Left lung (tissue), 10 donors: ENCODE measurements around the gene PSORS1C1. TPM values are rescaled to one million over a fixed set of nuclear protein-coding genes. Genes with fewer than 3 reads are reported as not detected.

Source experiments
- ATAC-seq: fragments of 200-7000 bp; cut with Tn5 transposase; one replicate; pipeline ENCODE4 v1.9.1; 2020; ENCODE audit warnings: moderate library complexity
- DNase-seq, 4 donors: peaks; one replicate each; pipeline ENCODE4 v3.0.0-alpha.2; 2013 to 2020
- H3K27ac ChIP-seq, 2 donors: fragments of 200-600 bp; sonication (generic) in 1 of 2; one replicate each; pipeline versions ENCODE4 v1.5.0 to v1.8.0; 2020 to 2021
- H3K27me3 ChIP-seq, 2 donors: fragments of 200-600 bp; sonication (generic) in 1 of 2; one replicate each; pipeline versions ENCODE4 v1.5.0 to v1.8.0; 2020 to 2021
- H3K36me3 ChIP-seq, 2 donors: fragments of 200-600 bp; sonication (generic) in 1 of 2; one replicate each; pipeline versions ENCODE4 v1.5.0 to v1.8.0; 2020 to 2021
- H3K4me1 ChIP-seq, 2 donors: fragments of 200-600 bp; one replicate each; pipeline ENCODE4 v1.8.0; 2021
- H3K4me3 ChIP-seq, 2 donors: fragments of 200-600 bp; sonication (generic) in 1 of 2; one replicate each; pipeline versions ENCODE4 v1.5.0 to v1.8.0; 2020 to 2021; ENCODE audit warnings: mild to moderate bottlenecking in 1 of 2
- H3K9me3 ChIP-seq, 2 donors: fragments of 200-600 bp; sonication (generic) in 1 of 2; one replicate each; pipeline versions ENCODE4 v1.5.0 to v1.8.0; 2020 to 2021
- intact Hi-C, 2 donors: fragments of 100-400 bp; cut with DNase I; formaldehyde crosslinking; loops; one replicate each; pipeline versions ENCODE4 v1.11.2 to v1.14.2; 2022
- polyA plus RNA-seq, 6 donors: library from polyadenylated mRNA; unstranded; fragments of 120-200 nt; gene quantifications; one replicate each; pipeline ENCODE4 v1.2.1, GENCODE V29; 2013; ENCODE audit not compliant: insufficient read length in 6 of 6
- total RNA-seq, 2 donors: library from RNA; stranded (reverse); fragmentation: NEBNext Ultra II Directional; extraction: Animal tissue kit (Norgen Biotek cat#: 25700); gene quantifications; one replicate each; pipeline ENCODE4 v1.2.1, GENCODE V29; 2021
- TF ChIP-seq, protein P1 (sequence below), 2 donors: fragments of 200-600 bp; sonication (generic) in 1 of 2; IDR thresholded peaks; one replicate each; pipeline versions ENCODE4 v1.5.0 to v1.8.0; 2021; ENCODE audit warnings: antibody characterized with exemption in 2 of 2
- donor health status: DM: no; HTN: yes; CAD: no.
- donor health status: DM: no; HTN: no; CAD: no.

PSORS1C1 gene
- total and polyA plus RNA-seq, 8 donors = 0.09 to 11.7 (median 0.58) TPM

DNA sequence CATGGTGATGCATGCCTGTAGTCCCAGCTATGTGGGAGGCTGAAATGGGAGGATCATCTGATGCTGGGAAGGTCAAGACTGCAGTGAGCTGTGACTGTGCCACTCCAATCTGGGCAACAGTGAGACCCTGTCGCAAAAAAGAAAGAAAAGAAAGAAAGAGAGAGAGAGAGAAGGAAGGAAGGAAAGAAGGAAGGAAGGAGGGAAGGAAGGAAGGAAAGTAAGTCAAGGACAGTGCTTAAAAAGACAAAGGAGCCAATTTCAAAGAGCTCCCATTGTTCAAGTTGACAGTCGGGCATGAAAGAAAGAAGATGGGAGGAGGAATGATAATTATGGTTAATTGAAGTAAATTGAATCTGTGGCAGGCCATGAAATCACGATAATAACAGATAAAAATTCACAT, 18.4 kb upstream of the PSORS1C1 start:
- TF ChIP-seq, protein P1, sequence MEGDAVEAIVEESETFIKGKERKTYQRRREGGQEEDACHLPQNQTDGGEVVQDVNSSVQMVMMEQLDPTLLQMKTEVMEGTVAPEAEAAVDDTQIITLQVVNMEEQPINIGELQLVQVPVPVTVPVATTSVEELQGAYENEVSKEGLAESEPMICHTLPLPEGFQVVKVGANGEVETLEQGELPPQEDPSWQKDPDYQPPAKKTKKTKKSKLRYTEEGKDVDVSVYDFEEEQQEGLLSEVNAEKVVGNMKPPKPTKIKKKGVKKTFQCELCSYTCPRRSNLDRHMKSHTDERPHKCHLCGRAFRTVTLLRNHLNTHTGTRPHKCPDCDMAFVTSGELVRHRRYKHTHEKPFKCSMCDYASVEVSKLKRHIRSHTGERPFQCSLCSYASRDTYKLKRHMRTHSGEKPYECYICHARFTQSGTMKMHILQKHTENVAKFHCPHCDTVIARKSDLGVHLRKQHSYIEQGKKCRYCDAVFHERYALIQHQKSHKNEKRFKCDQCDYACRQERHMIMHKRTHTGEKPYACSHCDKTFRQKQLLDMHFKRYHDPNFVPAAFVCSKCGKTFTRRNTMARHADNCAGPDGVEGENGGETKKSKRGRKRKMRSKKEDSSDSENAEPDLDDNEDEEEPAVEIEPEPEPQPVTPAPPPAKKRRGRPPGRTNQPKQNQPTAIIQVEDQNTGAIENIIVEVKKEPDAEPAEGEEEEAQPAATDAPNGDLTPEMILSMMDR (IDR thresholded peaks at IDR 0.05) = no peak
- intact Hi-C loops = no loop called here
- Histone ChIP-seq H3K9me3 (no peaks in the 10 kb centered on the region), H3K4me1 (peaks cover 0 to 14% of the 10 kb centered on the region in 2 donors), H3K4me3 (no peak overlapping the region), H3K27ac (no peak overlapping the region), H3K27me3 (no peaks in the 10 kb centered on the region), H3K36me3 (no peaks in the 10 kb centered on the region)
- DNase-seq (no peak), ATAC-seq (no peak)

DNA sequence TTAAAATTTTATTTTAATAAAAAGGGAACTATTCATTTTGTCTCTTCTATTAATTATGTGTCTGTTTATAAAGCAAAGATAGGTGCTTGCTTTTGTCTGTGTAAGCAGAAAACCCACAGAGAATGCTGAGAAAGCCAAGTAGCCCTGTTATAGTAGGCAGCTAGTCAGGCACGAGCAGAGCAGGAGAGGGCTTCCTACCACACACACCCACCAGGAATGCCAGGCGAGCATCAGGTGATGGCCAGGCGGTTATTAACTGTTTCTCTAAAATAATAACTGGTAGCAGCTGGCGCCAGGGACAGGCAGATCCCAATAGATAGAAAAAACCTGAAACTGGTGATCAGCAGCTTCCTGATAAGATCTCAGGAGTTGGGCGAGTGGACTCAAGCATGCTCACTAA, 17.9 kb upstream of the PSORS1C1 start:
- H3K27me3 ChIP-seq = no peaks in the 10 kb centered on the region
- H3K4me1 ChIP-seq = peaks cover 0 to 14% of the 10 kb centered on the region in 2 donors
- no peak overlapping the region for H3K4me3 ChIP-seq
- TF ChIP-seq, protein P1 (IDR thresholded peaks at IDR 0.05) = no peak
- H3K36me3 ChIP-seq = no peaks in the 10 kb centered on the region
- ATAC-seq (no peak), DNase-seq (no peak)
- intact Hi-C loops = no loop called here
- H3K9me3 ChIP-seq = no peaks in the 10 kb centered on the region
- no peak overlapping the region for H3K27ac ChIP-seq

DNA sequence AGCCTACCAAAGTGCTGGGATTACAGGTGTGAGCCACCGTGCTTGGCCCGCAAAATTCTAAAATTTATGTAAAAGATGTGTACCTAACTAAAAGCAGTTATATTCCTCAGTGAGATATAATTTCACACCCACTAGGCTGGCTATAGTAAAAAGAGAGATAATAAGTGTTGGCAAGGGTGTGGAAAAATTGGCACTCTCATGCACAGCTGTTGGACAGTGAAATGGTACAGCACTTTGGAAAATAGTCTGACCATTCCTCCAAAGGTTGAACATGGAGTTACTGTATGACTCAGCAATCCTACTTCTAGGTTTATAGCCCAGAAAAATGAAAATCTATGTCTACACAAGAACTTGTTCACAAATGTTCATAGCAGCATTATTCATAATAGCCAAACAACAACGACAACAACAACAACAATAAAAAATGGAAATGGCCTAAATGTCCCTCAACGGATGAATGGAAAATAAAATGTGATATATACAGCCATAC, 16.1 kb upstream of the PSORS1C1 start:
- TF ChIP-seq, protein P1 (IDR thresholded peaks at IDR 0.05) = no peak
- intact Hi-C loops = no loop called here

DNA sequence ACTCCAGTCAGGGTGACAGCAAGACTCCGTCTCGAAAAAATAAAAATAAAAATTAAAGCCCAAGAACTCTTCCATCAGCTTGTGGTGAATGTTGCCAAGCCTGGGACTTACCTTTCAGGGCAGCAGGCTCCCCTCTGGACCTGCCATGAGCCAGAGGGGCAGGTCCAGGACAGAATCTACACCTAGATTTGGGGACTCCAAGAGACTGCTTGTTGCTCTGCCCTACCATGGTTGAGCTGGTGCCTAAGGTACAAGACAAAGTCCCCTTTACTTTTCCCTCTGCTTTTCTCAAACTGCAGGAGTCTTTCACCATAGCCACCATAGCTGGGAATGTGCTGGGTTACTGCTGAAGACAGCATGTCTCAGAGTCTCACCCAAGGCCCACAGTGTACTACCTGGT, 11.5 kb upstream of the PSORS1C1 start:
- TF ChIP-seq, protein P1 (IDR thresholded peaks at IDR 0.05) = no peak
- no peak overlapping the region for H3K27ac ChIP-seq
- H3K9me3 ChIP-seq = no peaks in the 10 kb centered on the region
- H3K4me1 ChIP-seq = no peaks in the 10 kb centered on the region
- no peaks in the 10 kb centered on the region for H3K36me3 ChIP-seq
- no peak overlapping the region for H3K4me3 ChIP-seq
- intact Hi-C loops = no loop called here
- ATAC-seq (no peak), DNase-seq (no peak)
- H3K27me3 ChIP-seq = no peaks in the 10 kb centered on the region

More for the DNA sequence above, 16.1 kb upstream of the PSORS1C1 start:
- no peak for DNase-seq
- Histone ChIP-seq H3K4me3 (no peak overlapping the region), H3K4me1 (peaks cover 0 to 14% of the 10 kb centered on the region in 2 donors), H3K27ac (no peak overlapping the region), H3K9me3 (no peaks in the 10 kb centered on the region), H3K27me3 (no peaks in the 10 kb centered on the region), H3K36me3 (no peaks in the 10 kb centered on the region)
- no peak for ATAC-seq

DNA sequence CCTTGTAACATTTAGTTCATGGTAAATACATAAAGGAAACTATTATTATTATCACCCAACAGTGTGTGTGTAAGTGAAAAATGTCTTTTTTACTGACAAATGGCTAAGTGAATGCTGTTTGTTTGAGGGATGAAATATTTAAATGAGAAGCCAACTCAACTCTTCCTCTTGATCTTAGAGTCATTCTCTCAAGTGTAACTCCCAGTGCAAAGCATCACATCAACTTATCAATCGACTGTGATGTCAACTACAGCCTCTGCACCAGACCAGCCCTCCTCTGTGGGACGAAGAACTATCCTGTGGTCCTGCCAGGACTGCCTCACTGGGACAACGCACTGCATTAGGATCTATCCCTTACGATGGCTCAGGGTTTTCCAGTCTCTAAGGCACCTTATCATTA, 7.5 kb upstream of the PSORS1C1 start:
- Histone ChIP-seq H3K4me1 (no peaks in the 10 kb centered on the region), H3K27ac (no peak overlapping the region), H3K4me3 (no peak overlapping the region), H3K36me3 (no peaks in the 10 kb centered on the region), H3K9me3 (no peaks in the 10 kb centered on the region), H3K27me3 (peaks cover 0 to 3% of the 10 kb centered on the region in 2 donors)
- ATAC-seq = no peak
- TF ChIP-seq, protein P1 (IDR thresholded peaks at IDR 0.05) = no peak
- no peak for DNase-seq
- intact Hi-C loops = no loop called here
